HG03457 (cell line): ENCODE measurements around the gene LYG1.
"Not testable (repeated sequence)": the region's sequence is repeated elsewhere in the genome, so short reads cannot be mapped to it uniquely, and the experiment has no call there.

ENCODE experiments used
- ATAC-seq: cut with Tn5 transposase; IDR thresholded peaks from one replicate; pipeline ENCODE4 v1.9.1; 2021; ENCODE audit warnings: moderate number of reproducible peaks; ENCODE audit not compliant: unreplicated experiment

LYG1 gene

DNA sequence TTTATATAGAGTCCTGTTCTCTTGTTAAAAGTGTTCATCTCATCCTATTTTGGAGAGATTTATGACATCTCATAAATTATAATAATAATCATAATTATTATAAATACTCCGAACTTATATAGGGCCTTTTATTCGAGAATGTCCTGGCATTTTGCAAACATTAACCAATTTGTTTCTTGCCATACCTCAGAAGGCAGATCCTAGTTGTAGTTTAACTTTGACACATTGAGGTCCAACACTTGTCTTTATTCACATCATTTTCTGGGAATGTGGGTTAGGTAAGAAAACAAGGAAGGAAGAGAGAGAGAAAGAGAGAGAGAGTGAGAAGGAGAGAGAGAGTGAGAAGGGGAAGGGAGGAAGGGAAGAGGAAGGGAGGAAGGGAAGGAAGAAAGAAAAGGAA, at the start of gene LYG1:
LYG1 (minus strand) TSS at position 101 of the 400 bp plus-strand sequence. CDS start 5,527 bp downstream, outside the sequence.
- ATAC-seq = not testable (repeated sequence)

- no peak for ATAC-seq
These were observed 49.2 kb upstream of the LYG1 start for GRCh38 chr2:99350194-99350593.

- ATAC-seq = no peak
These were observed 47.2 kb upstream of the LYG1 start for GRCh38 chr2:99348173-99348572.

GRCh38 chr2:99346218-99346617, 45.2 kb upstream of the LYG1 start:
- no peak for ATAC-seq

GRCh38 chr2:99345446-99345845, 44.4 kb upstream of the LYG1 start:
- not testable (repeated sequence) for ATAC-seq

DNA sequence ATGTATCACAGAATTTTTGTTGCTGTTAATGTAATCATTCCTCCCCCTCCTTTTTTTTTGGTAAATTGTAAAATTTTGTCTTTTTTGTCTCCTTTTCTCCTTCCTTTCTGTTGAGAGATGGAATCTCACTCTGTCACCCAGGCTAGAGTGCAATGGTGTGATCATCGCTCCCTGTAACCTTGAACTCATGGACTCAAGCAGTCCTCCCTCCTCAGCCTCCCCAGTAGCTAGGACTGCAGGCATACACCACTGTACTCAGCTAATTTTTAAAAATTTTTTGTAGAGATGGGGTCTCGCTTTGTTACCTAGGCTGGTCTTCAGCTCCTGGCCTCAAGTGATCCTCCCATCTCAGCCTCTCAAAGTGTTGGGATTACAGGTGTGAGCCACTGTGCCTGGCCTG, 41.5 kb upstream of the LYG1 start:
- no peak for ATAC-seq

DNA sequence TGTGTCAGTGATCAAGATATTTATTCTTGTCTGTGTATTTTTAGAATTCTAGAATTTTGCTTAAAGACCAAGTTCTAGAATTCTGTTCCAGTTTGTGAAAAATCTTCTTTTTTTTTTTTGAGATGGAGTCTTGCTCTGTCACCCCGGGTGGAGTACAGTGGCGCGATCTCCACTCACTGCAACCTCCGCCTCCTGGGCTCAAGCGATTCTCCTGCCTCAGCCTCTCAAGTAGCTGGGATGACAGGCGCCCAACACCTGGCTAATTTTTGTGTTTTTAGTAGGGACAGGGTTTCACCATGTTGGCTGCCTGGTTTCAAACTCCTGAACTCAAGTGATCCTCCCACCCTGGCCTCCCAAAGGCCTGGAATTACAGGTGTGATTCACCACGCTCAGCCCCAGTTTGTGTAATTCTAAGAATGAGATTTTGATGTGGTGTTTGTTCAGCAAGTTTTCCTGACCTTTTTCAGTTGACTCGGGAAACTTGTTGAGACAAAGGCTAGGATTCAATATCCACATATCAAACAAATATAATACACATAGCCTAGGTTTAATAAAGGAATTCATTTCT, 39.8 kb upstream of the LYG1 start:
- no peak for ATAC-seq

GRCh38 chr2:99338029-99338585, 37.1 kb upstream of the LYG1 start:
- no peak for ATAC-seq

DNA sequence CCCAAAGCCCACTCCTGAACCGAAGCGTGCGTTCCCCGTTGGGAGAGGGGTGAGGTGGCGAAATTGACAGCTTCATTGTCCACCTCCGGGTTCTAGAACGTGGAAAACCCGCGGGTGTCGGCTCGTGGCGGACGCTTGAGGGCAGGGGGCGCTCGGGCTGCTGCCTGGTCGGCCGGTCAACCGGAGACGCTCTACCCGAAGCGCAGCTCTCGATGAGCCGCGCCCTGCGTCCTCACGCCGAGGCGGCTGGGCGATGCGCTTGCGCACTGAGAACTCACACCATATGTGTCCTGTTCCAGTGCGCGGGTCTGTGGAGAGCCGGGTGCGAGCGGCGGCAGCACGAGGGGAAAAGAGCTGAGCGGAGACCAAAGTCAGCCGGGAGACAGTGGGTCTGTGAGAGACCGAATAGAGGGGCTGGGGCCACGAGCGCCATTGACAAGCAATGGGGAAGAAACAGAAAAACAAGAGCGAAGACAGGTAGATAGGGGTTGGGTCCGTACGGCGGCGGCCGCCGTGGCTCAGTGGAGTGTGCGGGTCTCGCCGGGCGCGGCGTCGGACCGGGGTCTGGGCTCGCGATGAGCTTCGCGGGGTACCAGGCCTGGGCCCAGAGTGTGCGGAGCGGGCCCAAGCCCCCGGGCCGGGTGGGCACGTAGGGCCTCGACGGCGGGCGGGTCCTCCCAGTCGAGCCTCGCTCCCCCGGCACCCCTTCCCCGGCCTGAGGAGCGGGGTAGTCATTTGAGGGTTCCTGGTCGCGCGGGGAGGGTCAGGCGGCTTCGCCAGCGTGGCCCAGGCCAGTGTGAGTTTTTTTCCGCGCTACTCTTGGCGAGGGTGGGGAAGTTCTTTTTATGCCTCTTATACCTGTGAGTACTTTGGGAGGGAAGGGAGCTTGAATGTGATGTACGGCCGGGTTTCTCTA, 36.4 kb upstream of the LYG1 start, which contains the start of gene EIF5B:
EIF5B (plus strand) TSS at position 277 of the 916 bp plus-strand sequence; CDS start at position 443, 166 bp downstream.
- ATAC-seq = peak; percentile 46

- ATAC-seq = peak; percentile 4
These were observed 35.8 kb upstream of the LYG1 start for GRCh38 chr2:99336804-99337112.

GRCh38 chr2:99335911-99336803, 35.2 kb upstream of the LYG1 start, which contains the start of gene TXNDC9:
Gene TXNDC9 (minus strand): TSS chr2:99336333. CDS start chr2:99333210, 3,123 bp downstream.
- peak; percentile 57 for ATAC-seq

- no peak for ATAC-seq
These were observed 24.4 kb upstream of the LYG1 start for GRCh38 chr2:99325384-99325783.

DNA sequence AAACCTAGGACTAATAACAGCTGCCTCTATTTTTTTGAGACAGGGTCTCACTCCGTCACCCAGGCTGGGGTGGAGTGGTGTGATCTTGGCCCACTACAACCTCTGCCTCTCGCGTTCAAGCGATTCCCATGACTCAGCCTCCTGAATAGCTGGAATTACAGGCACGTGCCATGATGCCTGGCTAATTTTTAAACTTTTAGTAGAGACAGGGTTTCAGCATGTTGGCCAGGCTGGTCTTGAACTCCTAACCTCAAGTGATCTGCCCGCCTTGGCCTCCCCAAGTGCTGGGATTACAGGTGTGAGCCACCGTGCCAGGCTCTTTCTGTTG, 16.8 kb upstream of the LYG1 start:
- ATAC-seq = not testable (repeated sequence)

GRCh38 chr2:99317161-99317872, 16.3 kb upstream of the LYG1 start:
- ATAC-seq = no peak

DNA sequence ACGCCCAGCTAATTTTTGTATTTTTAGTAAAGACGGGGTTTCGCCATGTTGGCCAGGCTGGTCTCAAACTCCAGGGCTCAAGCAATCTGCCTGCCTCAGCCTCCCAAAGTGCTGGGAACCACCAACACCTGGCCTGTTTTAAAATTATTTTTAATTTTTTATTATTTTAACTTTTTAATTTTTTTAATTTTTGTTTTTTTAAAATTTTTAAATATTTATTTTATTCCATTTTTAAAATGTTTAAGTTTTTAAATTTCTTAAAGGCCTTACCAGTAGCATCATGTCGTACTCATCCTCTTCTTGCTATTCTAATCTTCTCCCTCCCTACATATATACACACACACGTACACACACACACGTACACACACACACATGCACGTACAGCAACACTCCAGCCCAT, 1.4 kb downstream of the LYG1 start:
- no peak for ATAC-seq

DNA sequence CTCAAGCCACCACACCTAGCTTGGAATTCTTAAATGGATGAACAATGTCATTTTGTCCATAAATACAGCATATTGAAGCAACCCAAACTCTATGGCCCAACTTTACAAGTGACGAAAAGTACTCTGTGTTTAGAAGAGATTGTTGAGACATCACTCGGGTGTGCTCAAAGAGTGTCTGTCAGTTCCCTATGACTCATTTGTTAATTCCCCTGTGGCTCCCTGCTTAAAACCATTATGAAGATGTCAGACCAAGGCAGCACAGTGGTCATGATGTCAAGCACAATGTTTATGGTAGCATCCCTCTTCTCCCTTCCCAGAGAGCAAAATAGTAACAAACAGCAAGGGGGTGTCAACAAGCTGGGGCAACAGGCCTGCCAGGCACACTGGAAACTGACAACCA, 3.0 kb downstream of the LYG1 start:
- ATAC-seq = no peak

GRCh38 chr2:99285526-99285925, 15.5 kb downstream of the LYG1 start:
- ATAC-seq = no peak

- ATAC-seq = no peak
These were observed 20.9 kb downstream of the LYG1 start for GRCh38 chr2:99279969-99280695.

GRCh38 chr2:99278793-99279291, 22.2 kb downstream of the LYG1 start:
- ATAC-seq = no peak
